ENCODE data around the gene NCK2. TPM values are rescaled to one million over a fixed set of nuclear protein-coding genes. Genes with fewer than 3 reads are reported as not detected.

NCK2 gene
- total and polyA plus RNA-seq, 2 experiments from 2014 or later = 55.0 to 65.9 TPM

DNA sequence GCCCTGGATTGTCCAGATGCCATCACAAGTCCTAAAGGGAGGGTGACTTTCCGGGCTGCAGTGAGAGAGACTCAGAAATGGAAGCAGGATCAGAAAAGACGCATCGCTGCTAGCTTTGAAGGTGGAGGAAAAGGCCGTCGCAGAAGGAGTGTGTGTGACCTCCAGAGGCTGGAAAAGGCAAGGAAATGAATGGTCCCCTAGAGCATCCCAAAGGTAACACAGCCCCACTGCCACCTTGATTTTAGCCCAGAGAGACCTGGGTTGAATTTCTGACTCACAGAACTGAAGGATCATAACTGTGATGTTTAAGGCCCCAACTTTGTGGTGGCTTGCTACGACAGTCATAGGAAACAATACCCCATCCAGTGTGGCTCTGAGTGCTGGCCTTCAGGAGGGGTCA is 8.6 kb upstream of the NCK2 start:
- Histone ChIP-seq H3K27me3 (no peaks in the 10 kb centered on the region), H3K36me3 (no peaks in the 10 kb centered on the region), H3K4me1 (ENCODE audit: low read depth) (no peaks in the 10 kb centered on the region), H3K9me3 (ENCODE audit: low read depth) (no peaks in the 10 kb centered on the region), H3K27ac (no peak overlapping the region), H3K4me3 (no peak overlapping the region)
- no peak for DNase-seq (ENCODE audit: low read depth in 1 of 2, low spot score in 1 of 2)
- TF ChIP-seq CTCF (IDR thresholded peaks at IDR 0.05; ENCODE audit: low read depth, low read length) = no peak

GRCh38 chr2:105737980-105738657 is 6.6 kb upstream of the NCK2 start:
- no peak for DNase-seq (ENCODE audit: low read depth in 1 of 2, low spot score in 1 of 2)
- no peaks in the 10 kb centered on the region for H3K9me3 ChIP-seq (ENCODE audit: low read depth)
- H3K27me3 ChIP-seq = no peaks in the 10 kb centered on the region
- TF ChIP-seq CTCF (IDR thresholded peaks at IDR 0.05; ENCODE audit: low read depth, low read length) = no peak
- no peak overlapping the region for H3K4me3 ChIP-seq
- no peaks in the 10 kb centered on the region for H3K36me3 ChIP-seq
- no peaks in the 10 kb centered on the region for H3K4me1 ChIP-seq (ENCODE audit: low read depth)
- no peak overlapping the region for H3K27ac ChIP-seq

DNA sequence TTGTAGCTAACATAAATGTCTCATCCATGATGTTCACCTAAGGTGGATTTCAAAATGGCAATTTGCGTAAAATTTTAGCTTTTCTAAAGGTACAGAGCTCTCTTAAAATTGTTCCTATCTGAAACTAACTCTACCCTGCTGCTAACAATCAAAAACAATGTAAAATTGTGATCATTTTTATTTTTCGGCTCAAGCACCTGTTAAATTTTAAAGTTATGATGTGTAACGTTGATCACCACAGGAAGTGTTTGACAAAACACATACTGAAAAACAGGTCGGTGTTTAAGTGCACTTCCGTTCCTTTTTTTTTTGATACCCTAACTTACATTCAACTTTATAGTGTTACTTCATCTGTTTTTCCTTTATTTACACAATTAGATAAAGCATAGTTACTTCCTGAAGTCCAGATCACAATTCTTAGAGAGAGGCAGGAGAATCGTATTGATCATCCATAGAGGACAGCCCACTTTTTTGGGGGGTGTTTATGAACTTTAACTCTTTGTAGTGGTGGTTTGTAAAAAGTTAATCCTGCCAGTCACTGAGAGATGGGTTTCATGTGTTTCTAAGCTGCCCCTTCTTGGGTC is 6.0 kb upstream of the NCK2 start:
- Histone ChIP-seq H3K27ac (no peak overlapping the region), H3K4me1 (ENCODE audit: low read depth) (no peaks in the 10 kb centered on the region), H3K4me3 (no peak overlapping the region), H3K36me3 (no peaks in the 10 kb centered on the region), H3K9me3 (ENCODE audit: low read depth) (no peaks in the 10 kb centered on the region), H3K27me3 (no peaks in the 10 kb centered on the region)
- TF ChIP-seq CTCF (IDR thresholded peaks at IDR 0.05; ENCODE audit: low read depth, low read length) = no peak
- no peak for DNase-seq (ENCODE audit: low read depth in 1 of 2, low spot score in 1 of 2)

DNA sequence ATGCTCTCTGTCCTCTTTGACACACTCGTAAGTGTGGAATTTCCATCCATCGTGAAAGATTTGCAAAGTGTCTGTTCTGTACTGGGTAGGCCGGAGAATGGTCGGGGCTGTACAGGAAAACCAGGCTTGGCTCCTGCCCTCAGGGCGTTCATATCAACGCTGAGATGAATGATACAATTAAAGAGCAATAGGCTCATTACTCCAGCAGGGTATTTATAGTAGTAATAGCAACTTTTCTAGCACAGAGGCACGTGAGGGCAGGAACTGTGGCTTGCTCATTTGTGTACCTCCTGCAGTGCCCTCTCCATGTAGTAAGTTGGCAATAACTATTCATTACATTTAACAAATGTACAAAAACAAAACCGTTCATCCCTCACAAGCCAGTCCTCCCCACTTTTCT is 5.3 kb upstream of the NCK2 start:
- no peak for TF ChIP-seq CTCF (IDR thresholded peaks at IDR 0.05; ENCODE audit: low read depth, low read length)
- H3K27ac ChIP-seq = no peak overlapping the region
- H3K27me3 ChIP-seq = no peaks in the 10 kb centered on the region
- no peaks in the 10 kb centered on the region for H3K4me1 ChIP-seq (ENCODE audit: low read depth)
- H3K36me3 ChIP-seq = no peaks in the 10 kb centered on the region
- H3K4me3 ChIP-seq = no peak overlapping the region
- no peak for DNase-seq (ENCODE audit: low read depth in 1 of 2, low spot score in 1 of 2)
- no peaks in the 10 kb centered on the region for H3K9me3 ChIP-seq (ENCODE audit: low read depth)

DNA sequence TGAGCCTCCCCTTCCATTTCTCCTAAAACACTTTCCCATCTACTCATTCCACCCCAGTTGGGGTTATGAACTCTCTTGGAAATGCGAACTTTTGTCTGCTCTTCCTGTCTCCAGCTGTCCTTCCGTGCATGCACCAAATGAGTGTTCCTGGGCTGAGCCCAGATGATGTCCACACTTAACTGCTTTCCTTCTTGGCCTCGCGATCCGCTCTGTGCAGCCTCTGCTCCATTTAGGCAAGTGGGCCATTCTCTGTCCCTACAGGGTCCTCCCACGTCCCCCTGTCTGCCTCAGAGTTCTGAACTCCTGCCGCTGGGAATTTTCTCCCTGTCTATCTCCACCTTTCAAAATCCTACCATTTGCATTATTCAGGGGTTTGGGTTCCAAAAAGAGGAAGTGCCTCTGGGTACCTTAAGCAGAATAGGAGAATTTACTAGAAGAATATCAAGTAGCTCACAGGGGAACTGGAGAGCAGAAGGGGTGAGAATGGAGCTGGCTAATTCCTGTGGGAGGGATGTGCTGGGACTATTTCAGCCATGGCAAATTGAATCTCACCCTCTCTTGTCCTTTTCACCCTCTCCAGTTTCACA is 4.7 kb upstream of the NCK2 start:
- no peak for TF ChIP-seq CTCF (IDR thresholded peaks at IDR 0.05; ENCODE audit: low read depth, low read length)
- Histone ChIP-seq H3K4me3 (no peak overlapping the region), H3K36me3 (no peaks in the 10 kb centered on the region), H3K9me3 (ENCODE audit: low read depth) (no peaks in the 10 kb centered on the region), H3K27ac (no peak overlapping the region), H3K4me1 (ENCODE audit: low read depth) (no peaks in the 10 kb centered on the region), H3K27me3 (no peaks in the 10 kb centered on the region)
- DNase-seq (ENCODE audit: low read depth in 1 of 2, low spot score in 1 of 2) = no peak
